Neural cell (in vitro differentiated cells): ENCODE results near the gene SNX6.

ENCODE experiments used
- CTCF ChIP-seq: fragments of 450-650 bp; IDR thresholded peaks from 2 replicates; pipeline ENCODE4 v1.5.1; 2014; ENCODE audit warnings: antibody characterized with exemption, mild to moderate bottlenecking, moderate library complexity; ENCODE audit not compliant: poor library complexity, severe bottlenecking
- MXI1 ChIP-seq: fragments of 450-650 bp; conservative IDR thresholded peaks from 2 replicates; pipeline ENCODE4 v1.6.1; 2014; ENCODE audit warnings: antibody characterized with exemption, mild to moderate bottlenecking; ENCODE audit not compliant: poor library complexity, severe bottlenecking
- POLR2AphosphoS5 ChIP-seq: IDR thresholded peaks from 2 replicates; pipeline ENCODE4 v1.6.1; 2012
- SMC3 ChIP-seq: fragments of 450-650 bp; conservative IDR thresholded peaks from 2 replicates; pipeline ENCODE4 v1.6.1; 2014; ENCODE audit warnings: antibody characterized with exemption, mild to moderate bottlenecking, moderate library complexity; ENCODE audit not compliant: poor library complexity
- TAF1 ChIP-seq: IDR thresholded peaks from 2 replicates; pipeline ENCODE4 v1.6.1; 2012; ENCODE audit warnings: low read depth

DNA sequence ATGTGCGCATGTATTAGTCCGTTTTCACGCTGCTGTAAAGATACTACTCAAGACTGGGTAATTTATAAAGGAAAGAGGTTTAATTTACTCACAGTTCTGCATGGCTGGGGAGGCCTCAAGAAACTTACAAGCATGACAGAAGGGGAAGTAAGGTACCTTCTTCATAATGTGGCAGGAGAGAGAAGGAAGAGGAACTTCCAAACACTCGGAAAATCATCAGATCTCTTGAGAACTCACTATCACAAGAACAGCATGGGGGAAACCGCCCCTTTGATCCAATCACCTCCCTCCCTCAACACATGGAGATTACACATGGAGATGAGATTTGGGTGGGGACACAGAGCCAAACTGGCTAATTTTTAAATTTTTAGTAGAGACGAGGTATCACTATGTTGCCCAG, 41.8 kb upstream of the SNX6 start:
- TF ChIP-seq CTCF (no peak), TAF1 (no peak), SMC3 (no peak), POLR2AphosphoS5 (no peak), MXI1 (no peak)
